Measurements from ENCODE around the gene THSD7B. TPM values are rescaled to one million over a fixed set of nuclear protein-coding genes. Genes with fewer than 3 reads are reported as not detected.
"Not testable (repeated sequence)": the region's sequence is repeated elsewhere in the genome, so short reads cannot be mapped to it uniquely, and the experiment has no call there.

THSD7B gene
- total RNA-seq, 2 donors from 2014 or later: 0.95 to 12.7 TPM

DNA sequence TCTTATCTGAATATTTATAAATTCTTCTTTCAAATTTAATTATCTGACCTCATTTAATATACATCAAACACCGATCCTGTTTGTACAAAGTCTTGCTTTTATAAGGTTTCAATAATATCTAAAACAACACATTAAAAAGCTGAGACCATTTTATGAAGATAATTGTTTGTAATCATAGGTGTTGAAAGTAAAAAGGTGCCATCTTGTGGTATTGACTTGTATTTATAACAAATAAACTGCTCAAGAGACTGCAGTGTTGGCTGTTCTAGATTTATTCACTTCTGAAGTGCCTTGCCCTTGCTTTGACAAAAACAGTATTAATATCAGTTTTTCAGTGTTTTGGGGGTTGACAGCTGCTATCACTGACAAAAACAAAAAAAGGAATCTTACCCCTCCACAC, 912.1 kb downstream of the THSD7B start:
- H3K27me3 ChIP-seq (replicated peaks; ENCODE audit: insufficient read depth): no peaks in the 10 kb centered on the region
- no peak overlapping the region for H3K4me3 ChIP-seq
- no peak overlapping the region for H3K27ac ChIP-seq
- no peaks in the 10 kb centered on the region for H3K4me1 ChIP-seq (ENCODE audit: control insufficient read depth in 1 of 2, low read depth in 2 of 2)
- ATAC-seq (ENCODE audit: insufficient number of reproducible peaks, low FRiP score, low read depth) (no peak), DNase-seq (ENCODE audit: low spot score) (no peak)
- H3K9me3 ChIP-seq: no peaks in the 10 kb centered on the region
- H3K36me3 ChIP-seq: no peaks in the 10 kb centered on the region
- TF ChIP-seq, protein P1, sequence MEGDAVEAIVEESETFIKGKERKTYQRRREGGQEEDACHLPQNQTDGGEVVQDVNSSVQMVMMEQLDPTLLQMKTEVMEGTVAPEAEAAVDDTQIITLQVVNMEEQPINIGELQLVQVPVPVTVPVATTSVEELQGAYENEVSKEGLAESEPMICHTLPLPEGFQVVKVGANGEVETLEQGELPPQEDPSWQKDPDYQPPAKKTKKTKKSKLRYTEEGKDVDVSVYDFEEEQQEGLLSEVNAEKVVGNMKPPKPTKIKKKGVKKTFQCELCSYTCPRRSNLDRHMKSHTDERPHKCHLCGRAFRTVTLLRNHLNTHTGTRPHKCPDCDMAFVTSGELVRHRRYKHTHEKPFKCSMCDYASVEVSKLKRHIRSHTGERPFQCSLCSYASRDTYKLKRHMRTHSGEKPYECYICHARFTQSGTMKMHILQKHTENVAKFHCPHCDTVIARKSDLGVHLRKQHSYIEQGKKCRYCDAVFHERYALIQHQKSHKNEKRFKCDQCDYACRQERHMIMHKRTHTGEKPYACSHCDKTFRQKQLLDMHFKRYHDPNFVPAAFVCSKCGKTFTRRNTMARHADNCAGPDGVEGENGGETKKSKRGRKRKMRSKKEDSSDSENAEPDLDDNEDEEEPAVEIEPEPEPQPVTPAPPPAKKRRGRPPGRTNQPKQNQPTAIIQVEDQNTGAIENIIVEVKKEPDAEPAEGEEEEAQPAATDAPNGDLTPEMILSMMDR (IDR thresholded peaks at IDR 0.05): no peak

DNA sequence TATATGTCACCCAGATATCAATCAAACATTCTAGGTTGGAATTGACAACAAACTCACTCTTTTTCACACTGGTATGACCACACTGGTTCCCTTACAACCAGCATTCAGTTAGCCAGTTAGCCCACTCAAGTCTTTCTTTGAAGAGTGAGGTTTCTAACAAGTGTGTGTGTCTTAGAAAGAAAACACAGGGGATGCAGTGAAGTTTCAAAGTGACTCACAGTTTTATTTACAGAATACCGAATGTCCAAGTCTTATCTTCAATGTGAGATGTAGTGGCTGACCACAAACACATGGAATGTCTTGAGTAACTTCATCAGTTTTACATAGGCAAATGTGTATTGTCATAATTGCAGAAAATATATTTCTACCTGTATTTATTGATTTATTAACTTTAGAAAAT, 924.2 kb downstream of the THSD7B start:
- Histone ChIP-seq H3K4me1 (ENCODE audit: control insufficient read depth in 1 of 2, low read depth in 2 of 2) (no peaks in the 10 kb centered on the region), H3K9me3 (no peaks in the 10 kb centered on the region), H3K36me3 (no peaks in the 10 kb centered on the region), H3K27me3 (replicated peaks; ENCODE audit: insufficient read depth) (no peaks in the 10 kb centered on the region), H3K4me3 (no peak overlapping the region), H3K27ac (no peak overlapping the region)
- TF ChIP-seq, protein P1 (IDR thresholded peaks at IDR 0.05): no peak
- no peak for ATAC-seq (ENCODE audit: insufficient number of reproducible peaks, low FRiP score, low read depth)
- DNase-seq (ENCODE audit: low spot score): no peak

- ATAC-seq (ENCODE audit: insufficient number of reproducible peaks, low FRiP score, low read depth) (no peak), DNase-seq (ENCODE audit: low spot score) (no peak)
- Histone ChIP-seq H3K27ac (no peak overlapping the region), H3K4me3 (no peak overlapping the region), H3K9me3 (no peaks in the 10 kb centered on the region), H3K36me3 (no peaks in the 10 kb centered on the region), H3K4me1 (ENCODE audit: control insufficient read depth in 1 of 2, low read depth in 2 of 2) (no peaks in the 10 kb centered on the region), H3K27me3 (replicated peaks; ENCODE audit: insufficient read depth) (no peaks in the 10 kb centered on the region)
- TF ChIP-seq, protein P1 (IDR thresholded peaks at IDR 0.05): no peak
Measured at GRCh38 chr2:137693534-137693933, 928.2 kb downstream of the THSD7B start.

- TF ChIP-seq, protein P1 (IDR thresholded peaks at IDR 0.05): no peak
- Histone ChIP-seq H3K4me1 (ENCODE audit: control insufficient read depth in 1 of 2, low read depth in 2 of 2) (no peaks in the 10 kb centered on the region), H3K4me3 (no peak overlapping the region), H3K27me3 (replicated peaks; ENCODE audit: insufficient read depth) (no peaks in the 10 kb centered on the region), H3K27ac (no peak overlapping the region), H3K36me3 (no peaks in the 10 kb centered on the region), H3K9me3 (no peaks in the 10 kb centered on the region)
- DNase-seq (ENCODE audit: low spot score) (no peak), ATAC-seq (ENCODE audit: insufficient number of reproducible peaks, low FRiP score, low read depth) (no peak)
Measured at GRCh38 chr2:137696916-137697315, 931.6 kb downstream of the THSD7B start.

DNA sequence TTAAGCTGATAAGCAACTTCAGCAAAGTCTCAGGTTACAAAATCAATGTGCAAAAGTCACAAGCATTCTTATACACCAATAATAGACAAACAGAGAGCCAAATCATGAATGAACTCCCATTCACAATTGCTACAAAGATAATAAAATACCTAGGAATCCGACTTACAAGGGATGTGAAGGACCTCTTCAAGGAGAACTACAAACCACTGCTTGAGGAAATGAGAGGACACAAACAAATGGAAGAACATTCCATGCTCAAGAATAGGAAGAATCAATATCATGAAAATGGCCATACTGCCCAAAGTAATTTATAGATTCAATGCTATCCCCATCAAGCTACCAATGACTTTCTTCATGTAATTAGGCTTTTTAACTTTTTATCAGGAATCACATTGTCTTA, 934.9 kb downstream of the THSD7B start:
- H3K27ac ChIP-seq; H3K36me3 ChIP-seq; H3K27me3 ChIP-seq (replicated peaks; ENCODE audit: insufficient read depth); H3K9me3 ChIP-seq; ATAC-seq (ENCODE audit: insufficient number of reproducible peaks, low FRiP score, low read depth); H3K4me1 ChIP-seq (ENCODE audit: control insufficient read depth in 1 of 2, low read depth in 2 of 2); DNase-seq (ENCODE audit: low spot score); H3K4me3 ChIP-seq: not testable (repeated sequence)

DNA sequence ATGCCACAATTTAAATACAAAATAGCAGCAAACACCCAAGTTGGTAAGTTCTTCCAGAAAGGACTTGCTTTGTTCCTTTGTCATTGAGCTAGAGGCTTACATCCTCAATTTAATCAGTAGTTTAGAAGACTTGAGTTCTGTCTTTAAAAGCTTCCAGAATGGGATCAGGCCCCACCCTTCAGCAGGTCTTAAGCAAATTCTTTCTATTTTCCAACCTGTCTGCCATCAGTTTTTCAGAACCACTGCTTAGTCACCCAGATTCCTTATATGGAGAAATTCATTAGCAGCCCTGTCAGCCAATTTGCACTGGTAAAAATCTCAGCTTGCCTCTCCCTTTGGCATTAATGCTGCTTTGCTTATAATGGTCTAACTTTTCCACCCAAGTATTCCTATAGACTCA, 935.3 kb downstream of the THSD7B start:
- Histone ChIP-seq H3K4me1 (ENCODE audit: control insufficient read depth in 1 of 2, low read depth in 2 of 2) (no peaks in the 10 kb centered on the region), H3K4me3 (no peak overlapping the region), H3K36me3 (no peaks in the 10 kb centered on the region), H3K9me3 (no peaks in the 10 kb centered on the region), H3K27me3 (replicated peaks; ENCODE audit: insufficient read depth) (no peaks in the 10 kb centered on the region), H3K27ac (no peak overlapping the region)
- TF ChIP-seq, protein P1 (IDR thresholded peaks at IDR 0.05): no peak
- DNase-seq (ENCODE audit: low spot score) (no peak), ATAC-seq (ENCODE audit: insufficient number of reproducible peaks, low FRiP score, low read depth) (no peak)
